Stimulated activated CD4-positive, alpha-beta T cell treated with anti-CD3 and anti-CD28 coated beads, Interleukin-15, amount 100 ng/mL, for 1 hour (primary cell): ENCODE data around the gene MPV17L.
"Not testable (repeated sequence)": the region's sequence is repeated elsewhere in the genome, so short reads cannot be mapped to it uniquely, and the experiment has no call there.

Source experiments
- DNase-seq, 2 donors: peaks; one replicate each; pipeline ENCODE4 v3.0.0-alpha.2; 2020; ENCODE audit warnings: low read depth in 1 of 2, low spot score in 1 of 2

Gene MPV17L

DNA sequence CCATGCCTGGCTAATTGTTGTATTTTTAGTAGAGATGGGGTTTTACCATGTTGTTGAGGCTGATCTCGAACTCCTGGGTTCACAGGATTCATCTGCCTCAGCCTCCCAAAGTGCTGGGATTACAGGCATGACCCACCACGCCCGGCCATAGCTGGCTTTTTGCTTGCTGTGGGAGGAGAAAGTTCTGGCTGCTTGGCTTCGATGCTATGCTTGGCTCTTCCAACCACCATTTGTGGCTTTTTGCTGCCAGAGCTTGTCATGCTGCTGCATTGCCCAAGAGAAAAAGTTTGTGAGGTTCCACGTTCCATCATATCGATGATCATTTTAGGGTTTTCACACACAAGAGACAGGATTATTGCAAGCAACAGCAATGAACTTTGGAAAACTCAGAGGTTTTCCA, 55.1 kb downstream of the MPV17L start:
- no peak for DNase-seq

- no peak for DNase-seq
Measured at GRCh38 chr16:15451098-15451731, 55.7 kb downstream of the MPV17L start.

GRCh38 chr16:15452246-15452855, 56.8 kb downstream of the MPV17L start:
- no peak for DNase-seq

DNA sequence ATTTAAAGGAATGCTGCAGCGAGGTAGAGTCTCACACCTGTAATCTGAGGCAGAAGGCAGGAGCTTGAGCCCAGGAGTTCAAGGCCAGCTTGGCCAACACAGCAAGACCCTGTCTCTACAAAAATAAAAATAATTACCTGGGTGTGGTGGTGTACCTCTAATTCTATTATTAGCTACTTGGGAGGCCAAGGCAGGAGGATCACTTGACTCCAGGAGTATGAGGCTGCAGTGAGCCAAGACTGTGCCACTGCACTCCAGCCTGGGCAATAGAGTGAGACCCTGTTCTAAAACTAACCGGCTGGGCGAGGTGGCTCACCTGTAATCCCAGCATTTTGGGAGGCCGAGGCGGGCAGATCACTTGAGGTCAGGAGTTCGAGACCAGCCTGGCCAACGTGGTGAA, 57.7 kb downstream of the MPV17L start:
- DNase-seq = not testable (repeated sequence)

GRCh38 chr16:15454933-15455332, 59.4 kb downstream of the MPV17L start:
- DNase-seq = not testable (repeated sequence)

DNA sequence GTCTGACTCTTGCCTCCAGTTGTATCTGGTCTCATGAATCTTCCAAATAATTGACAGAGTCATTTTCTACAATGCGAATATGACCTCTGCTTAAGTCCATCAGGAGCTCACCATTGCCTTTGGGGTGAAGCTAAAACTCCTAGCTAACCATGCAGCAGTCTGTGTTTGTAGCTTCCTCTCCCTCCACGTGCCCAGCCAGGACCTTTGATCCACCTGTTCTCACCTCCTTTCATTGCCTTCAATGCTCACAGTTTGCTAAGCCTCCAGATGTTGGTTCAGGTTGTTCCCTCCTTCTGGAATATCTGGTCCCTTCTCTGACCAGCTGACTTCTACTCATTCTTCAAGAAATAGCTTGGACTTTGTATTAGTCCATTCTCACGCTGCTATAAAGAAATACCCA, 61.8 kb downstream of the MPV17L start:
- no peak for DNase-seq

GRCh38 chr16:15457958-15458357, 62.4 kb downstream of the MPV17L start:
- DNase-seq = no peak

- no peak for DNase-seq
Measured at GRCh38 chr16:15459791-15460190, 64.2 kb downstream of the MPV17L start.

- DNase-seq = no peak
Measured at GRCh38 chr16:15460601-15461000, 65.0 kb downstream of the MPV17L start.

DNA sequence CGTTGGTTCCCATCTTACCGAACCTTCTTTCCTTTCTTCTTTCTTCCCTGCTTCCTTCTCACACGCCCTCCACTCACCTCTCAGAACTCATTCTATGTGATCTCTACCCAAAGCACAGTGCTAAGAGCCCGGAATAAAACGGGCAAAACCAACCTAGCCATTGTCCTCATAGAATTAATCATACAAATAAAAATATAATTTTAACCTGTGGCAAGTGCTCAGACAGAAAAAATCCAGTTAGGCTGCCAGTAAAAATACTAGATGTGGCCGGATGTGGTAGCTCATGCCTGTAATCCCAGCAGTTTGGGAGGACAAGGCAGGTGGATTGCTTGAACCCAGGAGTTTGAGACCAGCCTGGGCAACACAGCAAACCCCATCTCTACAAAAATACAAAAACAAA, 65.8 kb downstream of the MPV17L start:
- no peak for DNase-seq
